GM18868 (cell line): ENCODE measurements around the gene FAM3B.

Experiments
- ATAC-seq: cut with Tn5 transposase; IDR thresholded peaks from one replicate; pipeline ENCODE4 v1.9.1; 2021; ENCODE audit warnings: mild to moderate bottlenecking, moderate library complexity; ENCODE audit not compliant: unreplicated experiment

Gene FAM3B

GRCh38 chr21:41367945-41368734 lies 51.5 kb downstream of the FAM3B start:
- ATAC-seq = peak; percentile 67

GRCh38 chr21:41368735-41369104 lies 52.1 kb downstream of the FAM3B start:
- ATAC-seq = no peak

- peak; percentile 35 for ATAC-seq
Observed at GRCh38 chr21:41369105-41369919, 52.7 kb downstream of the FAM3B start.

GRCh38 chr21:41369920-41370839 lies 53.6 kb downstream of the FAM3B start:
- ATAC-seq = peak; percentile 17

- ATAC-seq = no peak
Observed at GRCh38 chr21:41370840-41371684, 54.5 kb downstream of the FAM3B start.

- ATAC-seq = no peak
Observed at GRCh38 chr21:41371685-41372030, 55.1 kb downstream of the FAM3B start.

- ATAC-seq = no peak
Observed at GRCh38 chr21:41373253-41373652, 56.7 kb downstream of the FAM3B start.

- no peak for ATAC-seq
Observed at GRCh38 chr21:41373763-41374162, 57.2 kb downstream of the FAM3B start.

GRCh38 chr21:41374177-41374712 lies 57.6 kb downstream of the FAM3B start:
- ATAC-seq = no peak

- ATAC-seq = no peak
Observed at GRCh38 chr21:41374867-41375533, 58.4 kb downstream of the FAM3B start.

GRCh38 chr21:41375875-41376274 lies 59.3 kb downstream of the FAM3B start:
- ATAC-seq = no peak

GRCh38 chr21:41377715-41378114 lies 61.1 kb downstream of the FAM3B start:
- ATAC-seq = no peak

GRCh38 chr21:41378849-41379248 lies 62.2 kb downstream of the FAM3B start:
- ATAC-seq = no peak

GRCh38 chr21:41379901-41380300 lies 63.3 kb downstream of the FAM3B start:
- ATAC-seq = no peak

GRCh38 chr21:41381731-41382130 lies 65.1 kb downstream of the FAM3B start:
- no peak for ATAC-seq

- ATAC-seq = no peak
Observed at GRCh38 chr21:41387042-41387819, 70.6 kb downstream of the FAM3B start.

GRCh38 chr21:41387824-41388223 lies 71.2 kb downstream of the FAM3B start:
- ATAC-seq = no peak

GRCh38 chr21:41388259-41388658 lies 71.7 kb downstream of the FAM3B start:
- ATAC-seq = no peak
